H1 (cell line): ENCODE results near the gene USP24. TPM values are rescaled to one million over a fixed set of nuclear protein-coding genes. Genes with fewer than 3 reads are reported as not detected.

Source experiments
- CTCF ChIA-PET: fragments of 300-600 bp; sonication (Branson Sonifier 250); formaldehyde crosslinking; loops from one replicate; lab custom pipeline; 2021; ENCODE audit not compliant: partially characterized antibody; lab: Charles Lee
- POLR2A ChIA-PET: fragments of 300-600 bp; sonication (Branson Sonifier 250); formaldehyde crosslinking; loops from one replicate; lab custom pipeline; 2021; ENCODE audit warnings: inconsistent platforms; ENCODE audit not compliant: partially characterized antibody; lab: Charles Lee
- DNase-seq, 2 experiments: peaks; one replicate each; pipeline versions ENCODE4 v3.0.0 to v3.0.0-alpha.2; 2010 to 2022; ENCODE audit warnings: low spot score in 2 of 2, low read depth in 1 of 2, mixed read lengths in 1 of 2
- FAIRE-seq: peaks from 2 replicates; lab custom pipeline; 2011; peaks lifted over from hg19 to GRCh38; lab: Jason Lieb, UNC
- H2AFZ ChIP-seq: 2 replicates; pipeline ENCODE4 v1.8.1; 2012; ENCODE audit warnings: low read length, inconsistent platforms
- H2AK5ac ChIP-seq: 2 replicates; pipeline ENCODE4 v1.6.1; 2013; ENCODE audit warnings: low read depth, low read length
- H2BK120ac ChIP-seq: replicated peaks from 2 replicates; pipeline ENCODE3; 2013; ENCODE audit warnings: low read depth, low read length, inconsistent platforms
- H2BK12ac ChIP-seq: 2 replicates; pipeline ENCODE4 v1.6.1; 2013; ENCODE audit warnings: low read depth, low read length
- H2BK15ac ChIP-seq: 2 replicates; pipeline ENCODE4 v1.6.1; 2013; ENCODE audit warnings: low read length
- H2BK20ac ChIP-seq: 2 replicates; pipeline ENCODE4 v1.6.1; 2013; ENCODE audit warnings: low read length
- H2BK5ac ChIP-seq: 2 replicates; pipeline ENCODE4 v1.6.1; 2013; ENCODE audit warnings: low read depth, low read length
- H3K14ac ChIP-seq: 2 replicates; pipeline ENCODE4 v1.6.1; 2013; ENCODE audit warnings: inconsistent platforms; ENCODE audit not compliant: insufficient read length
- H3K18ac ChIP-seq: 2 replicates; pipeline ENCODE4 v1.6.1; 2013; ENCODE audit warnings: low read length; ENCODE audit errors: extremely low read depth
- H3K23ac ChIP-seq: 2 replicates; pipeline ENCODE4 v1.6.1; 2013; ENCODE audit warnings: inconsistent platforms; ENCODE audit not compliant: insufficient read length
- H3K23me2 ChIP-seq: 2 replicates; pipeline ENCODE4 v1.6.1; 2013; ENCODE audit warnings: low read depth, low read length
- H3K27ac ChIP-seq: 2 replicates; pipeline ENCODE4 v1.6.1; 2011; ENCODE audit warnings: low read depth, low read length, inconsistent platforms
- H3K27me3 ChIP-seq, 4 experiments: replicated peaks in 1 of 4; 1 replicate in 1 of 4; 2 replicates in 3 of 4; pipeline versions ENCODE4 v1.6.1 to v1.8.1; 2011 to 2013; ENCODE audit warnings: low read length in 3 of 4, mild to moderate bottlenecking in 3 of 4, inconsistent platforms in 2 of 4, mixed read lengths in 2 of 4, moderate library complexity in 1 of 4; ENCODE audit not compliant: control insufficient read depth in 3 of 4, insufficient read depth in 3 of 4; ENCODE audit errors: extremely low read depth in 1 of 4
- H3K36me3 ChIP-seq, 4 experiments: 2 replicates each; pipeline versions ENCODE4 v1.6.1 to v1.8.1; 2011 to 2013; ENCODE audit warnings: mild to moderate bottlenecking in 4 of 4, low read length in 3 of 4, moderate library complexity in 2 of 4, control low read depth in 1 of 4, inconsistent platforms in 1 of 4; ENCODE audit not compliant: insufficient read depth in 4 of 4, control insufficient read depth in 2 of 4
- H3K4ac ChIP-seq: replicated peaks from 2 replicates; pipeline ENCODE3; 2013; ENCODE audit warnings: low read length, low read depth, mixed read lengths, inconsistent platforms; ENCODE audit not compliant: insufficient read length
- H3K4me1 ChIP-seq, 4 experiments: replicated peaks in 1 of 4; 1 replicate in 1 of 4; 2 replicates in 3 of 4; pipeline versions ENCODE4 v1.6.1 to v1.8.1; 2011 to 2013; ENCODE audit warnings: low read length in 3 of 4, inconsistent platforms in 2 of 4, mixed read lengths in 1 of 4; ENCODE audit not compliant: insufficient read depth in 4 of 4, control insufficient read depth in 3 of 4
- H3K4me2 ChIP-seq, 2 experiments: 2 replicates each; pipeline versions ENCODE4 v1.6.1 to v1.8.1; 2011 to 2013; ENCODE audit warnings: low read depth in 2 of 2, low read length in 2 of 2, control low read depth in 1 of 2, inconsistent platforms in 1 of 2, mild to moderate bottlenecking in 1 of 2; ENCODE audit not compliant: insufficient read depth in 1 of 2
- H3K4me3 ChIP-seq, 4 experiments: fragments of 200-600, 300-600 bp in 1 of 4; sonication (generic), shearing (Covaris generic), sonication (Bioruptor Twin) in 1 of 4; 2 replicates each; pipeline versions ENCODE4 v1.5.1 to v1.8.1; 2011 to 2016; ENCODE audit warnings: low read length in 4 of 4, low read depth in 3 of 4, control low read depth in 2 of 4, inconsistent platforms in 2 of 4, mild to moderate bottlenecking in 2 of 4, mixed read lengths in 1 of 4, moderate library complexity in 1 of 4; ENCODE audit not compliant: insufficient read depth in 2 of 4; ENCODE audit errors: extremely low read depth in 1 of 4
- H3K56ac ChIP-seq: replicated peaks from 2 replicates; pipeline ENCODE3; 2013; ENCODE audit warnings: low read depth, mild to moderate bottlenecking, mixed read lengths, low read length, inconsistent platforms; ENCODE audit not compliant: insufficient read length
- H3K79me1 ChIP-seq: 2 replicates; pipeline ENCODE4 v1.6.1; 2013; ENCODE audit warnings: low read depth, low read length, control low read depth
- H3K79me2 ChIP-seq, 2 experiments: 2 replicates each; pipeline versions ENCODE4 v1.6.1 to v1.8.1; 2012 to 2013; ENCODE audit warnings: low read length in 2 of 2, mild to moderate bottlenecking in 2 of 2, inconsistent platforms in 1 of 2; ENCODE audit not compliant: insufficient read depth in 2 of 2, control insufficient read depth in 1 of 2
- H3K9ac ChIP-seq, 4 experiments: replicated peaks in 1 of 4; 1 replicate in 1 of 4; 2 replicates in 3 of 4; pipeline versions ENCODE4 v1.6.1 to v1.8.1; 2011 to 2013; ENCODE audit warnings: low read depth in 3 of 4, low read length in 3 of 4, control low read depth in 2 of 4, mild to moderate bottlenecking in 2 of 4, moderate library complexity in 2 of 4, inconsistent platforms in 1 of 4; ENCODE audit errors: extremely low read depth in 1 of 4
- H3K9me3 ChIP-seq, 2 experiments: 2 replicates each; pipeline versions ENCODE4 v1.6.1 to v1.8.1; 2012 to 2013; ENCODE audit warnings: mild to moderate bottlenecking in 2 of 2, moderate library complexity in 2 of 2, control low read depth in 1 of 2, inconsistent platforms in 1 of 2, low read depth in 1 of 2, low read length in 1 of 2, mixed read lengths in 1 of 2; ENCODE audit not compliant: insufficient read depth in 2 of 2
- H4K20me1 ChIP-seq, 2 experiments: replicated peaks in 1 of 2; 2 replicates each; pipeline versions ENCODE3 to v1.8.1; 2011 to 2013; ENCODE audit warnings: inconsistent platforms in 2 of 2, low read length in 2 of 2, mild to moderate bottlenecking in 1 of 2; ENCODE audit not compliant: insufficient read depth in 2 of 2, control insufficient read depth in 1 of 2
- H4K5ac ChIP-seq: 2 replicates; pipeline ENCODE4 v1.6.1; 2013; ENCODE audit warnings: low read length, low read depth, mixed read lengths, inconsistent platforms; ENCODE audit not compliant: insufficient read length
- H4K8ac ChIP-seq: 2 replicates; pipeline ENCODE4 v1.8.0; 2013; ENCODE audit warnings: mild to moderate bottlenecking, moderate library complexity, low read length, inconsistent platforms; ENCODE audit not compliant: insufficient read depth; ENCODE audit errors: extremely low read depth
- H4K91ac ChIP-seq: replicated peaks from 2 replicates; pipeline ENCODE3; 2013; ENCODE audit warnings: low read length, mixed read lengths, inconsistent platforms; ENCODE audit not compliant: insufficient read length
- ATF2 ChIP-seq: IDR thresholded peaks from 2 replicates; pipeline ENCODE4 v1.6.1; 2012; ENCODE audit warnings: low read length, inconsistent platforms
- CREB1 ChIP-seq: IDR thresholded peaks from 2 replicates; pipeline ENCODE4 v1.6.1; 2012; ENCODE audit warnings: inconsistent platforms
- GTF2F1 ChIP-seq: IDR thresholded peaks from 2 replicates; pipeline ENCODE4 v1.6.1; 2012; ENCODE audit warnings: low read depth, low read length, improper control_type of control experiment, borderline replicate concordance
- HDAC6 ChIP-seq: IDR thresholded peaks from one replicate; pipeline ENCODE4 v1.7.1; 2012; ENCODE audit warnings: low read depth, mild to moderate bottlenecking, inconsistent platforms, low read length, moderate library complexity
- KDM4A ChIP-seq: IDR thresholded peaks from one replicate; pipeline ENCODE4 v1.7.1; 2012; ENCODE audit warnings: low read depth, mild to moderate bottlenecking, moderate library complexity, low read length, inconsistent platforms; ENCODE audit not compliant: severe bottlenecking
- SIN3A ChIP-seq, 2 experiments: IDR thresholded peaks in 1 of 2; conservative IDR thresholded peaks in 1 of 2; 2 replicates each; pipeline ENCODE4 v1.6.1; 2011 to 2012; ENCODE audit warnings: low read length in 2 of 2, improper control_type of control experiment in 1 of 2, low read depth in 1 of 2, mild to moderate bottlenecking in 1 of 2
- SRF ChIP-seq: IDR thresholded peaks from 2 replicates; pipeline ENCODE4 v1.6.1; 2011; ENCODE audit warnings: mild to moderate bottlenecking, low read depth, low read length, moderate library complexity
- TAF1 ChIP-seq: IDR thresholded peaks from 2 replicates; pipeline ENCODE4 v1.6.1; 2011; ENCODE audit warnings: mild to moderate bottlenecking, low read depth, low read length
- WGBS, 2 experiments: shearing (Covaris generic) in 1 of 2; methylation state at CpG; one replicate each; pipeline versions ENCODE4 v1.1.6 to v1.1.7; 2013 to 2015; ENCODE audit warnings: low lambda C conversion rate in 2 of 2, mixed read lengths in 2 of 2, inconsistent platforms in 1 of 2, low coverage in 1 of 2, missing lambda C conversion rate in 1 of 2; ENCODE audit not compliant: insufficient replicate concordance in 2 of 2, insufficient coverage in 1 of 2, insufficient read length in 1 of 2; ENCODE audit errors: extremely low coverage in 1 of 2, missing lambda C conversion rate in 1 of 2; 5-methylcytosine and 5-hydroxymethylcytosine counted together
- polyA plus RNA-seq, 7 experiments: library from polyadenylated mRNA; depleted of rRNA in 3 of 7; stranded (reverse) in 5 of 7; unstranded in 2 of 7; fragments of >200 nt in 5 of 7; fragments of 200-250 nt in 2 of 7; gene quantifications; 1 replicate in 5 of 7; 2 replicates in 1 of 7; 4 replicates in 1 of 7; pipeline versions ENCODE4 v1.2.1 to v1.2.3, GENCODE V29; 2011 to 2013; ENCODE audit warnings: missing spikeins in 2 of 7, mixed read lengths in 2 of 7
- total RNA-seq: library from RNA; stranded (reverse); fragmentation: NEBNext Ultra II Directional; extraction: Animal tissue kit (Norgen Biotek cat#: 25700); gene quantifications from 2 replicates; pipeline ENCODE4 v1.2.1, GENCODE V29; 2021

The USP24 gene
- total and polyA plus RNA-seq, 2 of the 8 experiments (the other 6 are each of a cell fraction or from before 2014, with no cell fraction given), result 11.1 to 34.6 TPM

GRCh38 chr1:55190109-55190508, 25.1 kb downstream of the USP24 start:
- Histone ChIP-seq H3K79me2 (peaks cover 0 to 76% of the 10 kb centered on the region in 2 experiments; a peak in 2 of 4 replicates), H2BK20ac (no peak overlapping the region), H3K23ac (no peak overlapping the region), H2BK15ac (no peak overlapping the region), H2BK5ac (no peak overlapping the region), H3K18ac (no peak overlapping the region), H3K4me3 (no peak overlapping the region), H4K8ac (no peak overlapping the region), H3K79me1 (no peaks in the 10 kb centered on the region), H3K9me3 (no peaks in the 10 kb centered on the region), H3K14ac (no peak overlapping the region), H3K36me3 (no peaks in the 10 kb centered on the region), H3K9ac (no peak overlapping the region), H4K5ac (no peak overlapping the region), H3K56ac (no peak overlapping the region), H3K27ac (no peak overlapping the region), H2BK12ac (no peak overlapping the region), H2BK120ac (no peak overlapping the region), H2AK5ac (no peak overlapping the region), H2AFZ (no peak overlapping the region), H3K27me3 (peaks cover 0 to 1% (median 0%) of the 10 kb centered on the region in 4 experiments; a peak in 1 of 7 replicates), H3K4ac (no peak overlapping the region), H3K23me2 (no peaks in the 10 kb centered on the region), H3K4me2 (no peak overlapping the region), H4K20me1 (peaks cover 0 to 1% of the 10 kb centered on the region in 2 experiments), H3K4me1 (no peaks in the 10 kb centered on the region; a peak in 2 of 7 replicates), H4K91ac (no peak overlapping the region)
- WGBS, 2 experiments, result 98% methylated on average over 3 of the region's 4 CpGs; no CpG with 5 or more reads in 1 of the 2 experiments
- POLR2A ChIA-PET, result interaction anchor here (1.2 kb wide), 1 partner anchor 10 kb away, joined by 3 read pairs; no protein-coding TSS in a partner anchor
- FAIRE-seq (no peak), DNase-seq (no peak)
- TF ChIP-seq SIN3A (conservative IDR thresholded peaks at IDR 0.05 in 1 of 2, IDR thresholded peaks at IDR 0.05 in 1 of 2; ENCODE audit: low read depth in 1 of 2, low read length in 2 of 2) (no peak), ATF2 (no peak), SRF (no peak), CREB1 (no peak), HDAC6 (no peak), KDM4A (no peak), TAF1 (no peak), GTF2F1 (no peak)
- CTCF ChIA-PET, result interaction anchor here (1.4 kb wide), 1 partner anchor 10 kb away, joined by 3 read pairs; no protein-coding TSS in a partner anchor
